B cell (primary cell): ENCODE measurements around the gene DAZAP1. TPM values are rescaled to one million over a fixed set of nuclear protein-coding genes. Genes with fewer than 3 reads are reported as not detected.

ENCODE experiments used
- ATAC-seq: fragments of 200-7000 bp; cut with Tn5 transposase; one replicate; pipeline ENCODE4 v1.10.0; 2021; ENCODE audit warnings: low read depth, mild to moderate bottlenecking, moderate number of reproducible peaks, moderate library complexity
- CTCF ChIA-PET: fragments of 350-600 bp; sonication (Branson Sonifier 250); formaldehyde crosslinking; loops from one replicate; lab custom pipeline; 2021; ENCODE audit warnings: antibody characterized with exemption, inconsistent platforms; lab: Charles Lee
- POLR2A ChIA-PET: fragments of 350-600 bp; sonication (Branson Sonifier 250); formaldehyde crosslinking; loops from one replicate; lab custom pipeline; 2021; ENCODE audit warnings: antibody characterized with exemption; lab: Charles Lee
- DNase-seq: peaks from one replicate; pipeline ENCODE4 v3.0.0; 2013
- H2AFZ ChIP-seq: 2 replicates; pipeline ENCODE4 v1.6.1; 2012; ENCODE audit warnings: mild to moderate bottlenecking, low read depth, low read length; ENCODE audit not compliant: insufficient read depth, poor library complexity, severe bottlenecking
- H3K27ac ChIP-seq, 2 donors: 1 replicate in 1 of 2; 2 replicates in 1 of 2; pipeline ENCODE4 v1.5.1; 2012 to 2013; ENCODE audit warnings: low read length in 2 of 2, mild to moderate bottlenecking in 2 of 2, moderate library complexity in 1 of 2
- H3K27me3 ChIP-seq, 4 experiments: fragments of 200-600 bp in 1 of 4; sonication (generic) in 1 of 4; replicated peaks in 1 of 4; 1 replicate in 2 of 4; 2 replicates in 2 of 4; pipeline versions ENCODE4 v1.6.1 to v1.7.0; 2013 to 2016; ENCODE audit warnings: low read length in 3 of 4, mild to moderate bottlenecking in 2 of 4, mixed read lengths in 1 of 4, moderate library complexity in 1 of 4; ENCODE audit not compliant: insufficient read depth in 4 of 4, control insufficient read depth in 3 of 4; ENCODE audit errors: control extremely low read depth in 1 of 4
- H3K36me3 ChIP-seq, 2 experiments: replicated peaks in 1 of 2; 1 replicate in 1 of 2; 2 replicates in 1 of 2; pipeline versions ENCODE4 v1.6.1 to v1.7.1; 2013; ENCODE audit warnings: low read length in 1 of 2; ENCODE audit not compliant: insufficient read depth in 2 of 2, control insufficient read depth in 1 of 2; ENCODE audit errors: control extremely low read depth in 1 of 2, extremely low read depth in 1 of 2
- H3K4me1 ChIP-seq, 2 donors: fragments of 200-600 bp in 1 of 2; sonication (generic) in 1 of 2; 1 replicate in 1 of 2; 2 replicates in 1 of 2; pipeline versions ENCODE4 v1.5.1 to v1.6.1; 2013 to 2017; ENCODE audit warnings: low read length in 2 of 2; ENCODE audit not compliant: control insufficient read depth in 2 of 2, insufficient read depth in 2 of 2
- H3K4me2 ChIP-seq: replicated peaks from 2 replicates; pipeline ENCODE3; 2012; ENCODE audit warnings: mild to moderate bottlenecking, low read depth, low read length; ENCODE audit not compliant: poor library complexity, severe bottlenecking
- H3K4me3 ChIP-seq, 5 experiments: fragments of 200-600 bp in 1 of 5; sonication (generic) in 1 of 5; 1 replicate in 3 of 5; 2 replicates in 2 of 5; pipeline versions ENCODE4 v1.5.1 to v1.7.0; 2011 to 2016; ENCODE audit warnings: low read length in 4 of 5, mild to moderate bottlenecking in 4 of 5, low read depth in 2 of 5, control low read depth in 1 of 5, moderate library complexity in 1 of 5; ENCODE audit not compliant: insufficient read depth in 1 of 5; ENCODE audit errors: control extremely low read depth in 1 of 5, extremely low read depth in 1 of 5
- H3K79me2 ChIP-seq: fragments of 200-600 bp; sonication (generic); one replicate; pipeline ENCODE4 v1.6.0; 2016; ENCODE audit warnings: low read length; ENCODE audit not compliant: control insufficient read depth, insufficient read depth
- H3K9ac ChIP-seq: fragments of 200-600 bp; sonication (generic); 2 replicates; pipeline ENCODE4 v1.6.1; 2017; ENCODE audit warnings: mild to moderate bottlenecking, low read length, moderate library complexity
- H3K9me3 ChIP-seq, 3 donors: one replicate each; pipeline versions ENCODE4 v1.6.1 to v1.7.1; 2013; ENCODE audit warnings: low read length in 2 of 3; ENCODE audit not compliant: control insufficient read depth in 2 of 3, insufficient read depth in 1 of 3; ENCODE audit errors: control extremely low read depth in 1 of 3
- H4K20me1 ChIP-seq: 2 replicates; pipeline ENCODE4 v1.6.0; 2012; ENCODE audit warnings: mild to moderate bottlenecking, low read length; ENCODE audit not compliant: insufficient read depth, control insufficient read depth, poor library complexity, severe bottlenecking
- H3K27ac Mint-ChIP-seq: one replicate; pipeline ENCODE4 v1.8.0; 2021; ENCODE audit warnings: mixed read lengths
- H3K27me3 Mint-ChIP-seq: one replicate; pipeline ENCODE4 v1.8.0; 2021; ENCODE audit warnings: mixed read lengths
- H3K4me1 Mint-ChIP-seq: one replicate; pipeline ENCODE4 v1.8.0; 2021; ENCODE audit warnings: mixed read lengths
- H3K4me3 Mint-ChIP-seq: one replicate; pipeline ENCODE4 v1.8.0; 2021; ENCODE audit warnings: mixed read lengths
- H3K9me3 Mint-ChIP-seq: one replicate; pipeline ENCODE4 v1.8.0; 2022; ENCODE audit warnings: mixed read lengths; ENCODE audit not compliant: insufficient read depth
- EZH2 ChIP-seq: IDR thresholded peaks from 2 replicates; pipeline ENCODE4 v1.6.1; 2012; ENCODE audit warnings: borderline replicate concordance, low read depth, mild to moderate bottlenecking, moderate library complexity, low read length; ENCODE audit not compliant: insufficient read depth, poor library complexity, severe bottlenecking
- WGBS: methylation state at CpG from one replicate; pipeline ENCODE4 v1.1.5; 2013; ENCODE audit warnings: missing lambda C conversion rate; ENCODE audit not compliant: insufficient coverage; 5-methylcytosine and 5-hydroxymethylcytosine counted together
- intact Hi-C: fragments of 100-400 bp; cut with micrococcal nuclease; formaldehyde crosslinking; loops from one replicate; pipeline ENCODE4 v1.10.0; 2022
- polyA plus RNA-seq: library from polyadenylated mRNA; depleted of rRNA; stranded (reverse); fragments of >200 nt; gene quantifications from 2 replicates; pipeline ENCODE4 v1.2.3, GENCODE V29; 2012
- total RNA-seq, 2 donors: library from RNA; stranded (reverse); fragments of 120-200 nt in 1 of 2; gene quantifications; 1 replicate in 1 of 2; 2 replicates in 1 of 2; pipeline versions ENCODE4 v1.2.3 to v1.2.4, GENCODE V29; 2013 to 2022
- TF ChIP-seq, protein P1 (sequence below): fragments of 200-600 bp; IDR thresholded peaks from one replicate; pipeline ENCODE4 v1.8.0; 2022; ENCODE audit warnings: antibody characterized with exemption, mild to moderate bottlenecking

DAZAP1 gene
- total and polyA plus RNA-seq, 2 donors (not counting 1 experiment from before 2014, with no cell fraction given) = 54.8 to 125 TPM

- intact Hi-C loops = no loop called here
- H3K4me2 ChIP-seq = no peak overlapping the region
- DNase-seq (no peak), ATAC-seq (no peak)
- H3K9ac ChIP-seq = no peak overlapping the region
- Mint-ChIP-seq H3K27me3 (peaks cover 34% of the 10 kb centered on the region), H3K27ac (peak overlapping the region; percentile 37), H3K4me1 (peaks cover 28% of the 10 kb centered on the region), H3K4me3 (peak overlapping the region; percentile 45), H3K9me3 (no peaks in the 10 kb centered on the region)
- TF ChIP-seq, protein P1, sequence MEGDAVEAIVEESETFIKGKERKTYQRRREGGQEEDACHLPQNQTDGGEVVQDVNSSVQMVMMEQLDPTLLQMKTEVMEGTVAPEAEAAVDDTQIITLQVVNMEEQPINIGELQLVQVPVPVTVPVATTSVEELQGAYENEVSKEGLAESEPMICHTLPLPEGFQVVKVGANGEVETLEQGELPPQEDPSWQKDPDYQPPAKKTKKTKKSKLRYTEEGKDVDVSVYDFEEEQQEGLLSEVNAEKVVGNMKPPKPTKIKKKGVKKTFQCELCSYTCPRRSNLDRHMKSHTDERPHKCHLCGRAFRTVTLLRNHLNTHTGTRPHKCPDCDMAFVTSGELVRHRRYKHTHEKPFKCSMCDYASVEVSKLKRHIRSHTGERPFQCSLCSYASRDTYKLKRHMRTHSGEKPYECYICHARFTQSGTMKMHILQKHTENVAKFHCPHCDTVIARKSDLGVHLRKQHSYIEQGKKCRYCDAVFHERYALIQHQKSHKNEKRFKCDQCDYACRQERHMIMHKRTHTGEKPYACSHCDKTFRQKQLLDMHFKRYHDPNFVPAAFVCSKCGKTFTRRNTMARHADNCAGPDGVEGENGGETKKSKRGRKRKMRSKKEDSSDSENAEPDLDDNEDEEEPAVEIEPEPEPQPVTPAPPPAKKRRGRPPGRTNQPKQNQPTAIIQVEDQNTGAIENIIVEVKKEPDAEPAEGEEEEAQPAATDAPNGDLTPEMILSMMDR = no peak
- no peak for TF ChIP-seq EZH2
- no peak overlapping the region for H3K4me3 ChIP-seq
- WGBS = 28% methylated on average over 4 of the region's 4 CpGs
- H3K9me3 ChIP-seq = peaks cover 0 to 29% (median 0%) of the 10 kb centered on the region in 3 donors
- H3K36me3 ChIP-seq = no peaks in the 10 kb centered on the region
- H3K27me3 ChIP-seq = peaks cover 0 to 64% (median 39%) of the 10 kb centered on the region in 4 experiments
- H3K27ac ChIP-seq = no peak overlapping the region
- peaks cover 36% of the 10 kb centered on the region for H4K20me1 ChIP-seq
- ChIA-PET CTCF (no interaction called here), POLR2A (no interaction called here)
- H3K79me2 ChIP-seq = no peaks in the 10 kb centered on the region
- no peak overlapping the region for H2AFZ ChIP-seq
- peaks cover 19 to 33% of the 10 kb centered on the region in 2 donors for H3K4me1 ChIP-seq
These were observed 40.1 kb downstream of the DAZAP1 start for GRCh38 chr19:1447504-1447903.

DNA sequence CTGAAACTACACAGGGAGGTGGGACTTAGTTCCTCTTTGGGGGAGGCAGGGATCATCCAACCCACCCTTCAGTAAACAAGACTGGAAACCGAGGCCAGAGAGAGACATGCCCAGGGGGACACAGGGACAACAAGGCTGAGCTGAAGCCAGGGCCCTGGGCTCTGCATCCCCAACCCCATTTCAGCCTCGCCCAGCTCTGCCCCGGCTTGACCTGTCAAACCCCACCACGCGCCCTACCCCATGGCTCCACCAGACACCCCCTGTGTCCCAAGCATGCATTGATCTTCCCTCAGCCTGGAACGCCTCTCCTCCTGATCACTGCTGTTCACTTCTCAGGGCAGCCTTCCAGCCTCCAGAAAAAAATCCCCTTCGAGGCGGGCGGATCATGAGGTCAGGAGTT is 40.6 kb downstream of the DAZAP1 start:
- H3K79me2 ChIP-seq = no peaks in the 10 kb centered on the region
- H2AFZ ChIP-seq = no peak overlapping the region
- H3K36me3 ChIP-seq = no peaks in the 10 kb centered on the region
- H3K27me3 ChIP-seq = peaks cover 0 to 68% (median 43%) of the 10 kb centered on the region in 4 experiments
- POLR2A ChIA-PET = interaction anchor here (0.6 kb wide), 1 partner anchor 32 kb away, joined by 3 read pairs; no protein-coding TSS in a partner anchor
- TF ChIP-seq, protein P1 = no peak
- no peak for TF ChIP-seq EZH2
- no peak overlapping the region for H3K27ac ChIP-seq
- ATAC-seq = no peak
- peaks cover 29% of the 10 kb centered on the region for H3K4me1 Mint-ChIP-seq
- intact Hi-C loops = no loop called here
- H3K9me3 ChIP-seq = peaks cover 0 to 29% (median 0%) of the 10 kb centered on the region in 3 donors
- H3K4me3 Mint-ChIP-seq = peak overlapping the region; percentile 39
- H3K4me1 ChIP-seq = peaks cover 19 to 33% of the 10 kb centered on the region in 2 donors
- H3K27me3 Mint-ChIP-seq = peaks cover 34% of the 10 kb centered on the region
- H3K27ac Mint-ChIP-seq = no peak overlapping the region
- CTCF ChIA-PET = no interaction called here
- no peak for DNase-seq
- no peaks in the 10 kb centered on the region for H3K9me3 Mint-ChIP-seq
- H3K9ac ChIP-seq = no peak overlapping the region
- H3K4me3 ChIP-seq = no peak overlapping the region
- no peak overlapping the region for H3K4me2 ChIP-seq
- 87% methylated on average over 9 of the region's 9 CpGs for WGBS
- H4K20me1 ChIP-seq = peaks cover 34% of the 10 kb centered on the region
